GM11168 (cell line): ENCODE measurements around the gene NAA10.

Source experiments
- in situ Hi-C: fragments of 300-500 bp; cut with MboI; formaldehyde crosslinking; loops from one replicate; pipeline ENCODE4 v1.12.0; 2022; ENCODE audit warnings: low sequenced_read_pairs; ENCODE audit not compliant: unreplicated experiment

Gene NAA10

DNA sequence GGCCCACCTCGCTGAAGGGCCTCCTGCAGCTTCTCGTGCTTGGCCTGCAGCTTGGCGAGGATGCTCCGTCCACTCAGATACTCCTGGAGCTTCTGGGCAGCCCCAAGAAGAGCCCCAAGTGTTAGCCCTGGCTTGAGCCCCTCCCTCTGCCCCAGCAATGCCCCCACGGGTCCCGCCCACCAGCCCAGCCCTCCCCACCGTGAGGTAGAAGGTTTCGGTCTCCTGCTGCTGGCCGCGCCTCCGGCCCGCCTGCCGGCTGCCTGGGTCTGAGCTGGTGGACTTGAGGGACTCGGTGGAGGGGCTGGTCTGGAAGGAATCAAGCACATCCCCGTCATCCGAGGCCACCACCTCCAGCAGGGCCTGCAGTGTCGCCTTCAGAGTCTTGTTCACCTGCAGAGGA is 21.6 kb downstream of the NAA10 start:
- in situ Hi-C loops = no loop called here

DNA sequence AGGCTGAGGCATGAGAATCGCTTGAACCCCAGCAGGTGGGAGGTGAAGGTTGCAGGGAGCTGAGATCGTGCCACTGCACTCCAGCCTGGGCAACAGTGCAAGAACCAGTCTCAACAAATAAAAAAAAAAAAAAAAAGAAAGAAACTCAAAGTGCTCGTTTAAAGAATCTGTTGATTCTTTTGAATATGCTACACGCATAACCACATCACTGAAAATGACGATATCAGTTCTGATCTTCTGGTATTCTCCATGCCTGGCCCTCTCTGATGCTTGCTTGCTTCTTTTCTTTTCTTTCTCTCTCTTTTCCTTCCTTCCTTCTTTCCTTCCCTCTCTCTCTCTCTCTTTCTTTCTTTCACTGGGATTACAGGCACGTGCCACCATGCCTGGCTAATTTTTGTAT is 23.0 kb downstream of the NAA10 start:
- in situ Hi-C loops = no loop called here

DNA sequence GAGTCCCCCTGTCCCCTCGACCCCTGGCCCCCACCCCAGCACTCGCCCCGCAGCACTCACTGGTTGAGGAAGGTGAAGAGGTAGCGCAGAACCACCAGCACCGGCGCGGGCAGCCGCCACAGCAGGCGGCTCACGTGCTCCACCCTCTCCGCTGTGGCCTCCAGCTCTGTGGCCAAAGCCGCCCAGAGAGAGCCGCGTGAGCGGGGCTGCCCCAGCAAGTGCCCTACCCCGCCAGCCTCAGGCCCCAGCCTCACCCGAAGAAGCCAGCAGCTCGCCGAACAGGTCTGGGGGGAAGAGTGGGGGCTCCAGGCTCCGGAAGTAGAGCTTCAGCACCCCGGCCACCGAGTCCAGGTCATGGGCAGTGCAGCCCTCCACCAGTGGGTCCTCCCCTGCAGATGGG is 24.4 kb downstream of the NAA10 start:
- in situ Hi-C loops = no loop called here

DNA sequence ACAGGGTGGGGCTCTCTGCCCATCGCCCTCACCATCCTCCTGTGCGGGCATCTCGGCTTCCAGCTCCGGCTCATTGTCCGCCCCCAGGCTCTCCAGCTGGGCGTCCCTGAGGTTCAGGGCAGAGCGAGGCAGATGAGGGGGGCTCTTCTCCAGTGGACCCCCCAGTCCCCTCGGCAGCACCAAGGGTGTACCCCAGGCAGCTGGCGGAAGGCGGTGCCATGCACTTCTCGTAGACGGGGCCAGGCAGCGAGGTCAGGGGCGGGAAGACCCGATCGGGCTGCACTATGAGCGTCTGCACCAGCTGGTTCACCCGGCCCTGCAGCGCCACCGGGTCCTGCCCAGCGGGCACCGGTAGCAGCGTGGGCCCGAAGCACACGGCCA is 24.9 kb downstream of the NAA10 start:
- in situ Hi-C loops = no loop called here

DNA sequence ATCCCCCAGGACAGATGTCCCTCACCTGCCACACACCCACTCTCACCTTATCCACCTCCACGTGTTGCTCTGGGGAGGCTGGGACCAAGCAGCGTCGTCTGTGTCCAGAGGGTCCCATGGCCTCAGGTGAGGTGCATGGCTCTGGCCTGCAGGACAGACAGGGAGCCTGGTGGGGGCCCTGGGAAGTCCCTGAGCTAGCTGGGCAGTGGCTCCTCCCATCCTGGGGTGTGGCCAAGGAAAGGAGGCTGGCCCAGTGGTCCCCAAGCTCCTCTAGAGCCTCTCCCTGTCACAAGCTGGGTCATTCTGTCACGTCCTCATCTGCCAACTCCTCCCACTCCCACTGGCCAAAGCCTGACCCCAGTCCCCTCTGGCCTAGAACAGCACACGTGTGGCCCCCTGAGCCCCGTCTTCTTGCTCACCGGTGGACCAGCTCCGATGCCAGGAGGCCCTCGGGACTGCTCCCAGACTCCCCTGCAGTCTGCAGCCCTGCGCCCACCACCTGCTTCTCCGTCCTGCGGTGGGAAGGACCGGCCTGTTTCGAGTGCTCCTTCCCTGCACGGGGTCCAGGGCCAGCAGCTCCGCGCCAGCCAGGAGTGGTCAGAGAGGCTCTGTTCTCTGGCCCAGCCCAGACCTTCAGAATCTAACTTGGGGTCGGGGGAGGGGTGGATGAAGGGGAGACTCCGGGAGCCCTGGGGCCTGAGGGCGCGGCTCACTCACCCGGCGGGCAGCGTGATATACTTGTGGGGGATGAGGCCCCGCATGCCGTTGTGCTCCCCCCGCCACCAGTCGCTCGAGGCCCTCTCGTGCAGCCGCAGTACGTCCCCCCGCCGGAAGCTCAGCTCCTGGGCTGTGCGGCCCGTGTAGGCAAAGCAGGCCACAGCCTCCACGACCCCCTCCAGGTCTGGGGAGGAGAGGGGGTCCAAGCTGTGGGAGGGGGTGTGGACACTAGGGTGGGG is 25.5 kb downstream of the NAA10 start:
- in situ Hi-C loops = no loop called here

DNA sequence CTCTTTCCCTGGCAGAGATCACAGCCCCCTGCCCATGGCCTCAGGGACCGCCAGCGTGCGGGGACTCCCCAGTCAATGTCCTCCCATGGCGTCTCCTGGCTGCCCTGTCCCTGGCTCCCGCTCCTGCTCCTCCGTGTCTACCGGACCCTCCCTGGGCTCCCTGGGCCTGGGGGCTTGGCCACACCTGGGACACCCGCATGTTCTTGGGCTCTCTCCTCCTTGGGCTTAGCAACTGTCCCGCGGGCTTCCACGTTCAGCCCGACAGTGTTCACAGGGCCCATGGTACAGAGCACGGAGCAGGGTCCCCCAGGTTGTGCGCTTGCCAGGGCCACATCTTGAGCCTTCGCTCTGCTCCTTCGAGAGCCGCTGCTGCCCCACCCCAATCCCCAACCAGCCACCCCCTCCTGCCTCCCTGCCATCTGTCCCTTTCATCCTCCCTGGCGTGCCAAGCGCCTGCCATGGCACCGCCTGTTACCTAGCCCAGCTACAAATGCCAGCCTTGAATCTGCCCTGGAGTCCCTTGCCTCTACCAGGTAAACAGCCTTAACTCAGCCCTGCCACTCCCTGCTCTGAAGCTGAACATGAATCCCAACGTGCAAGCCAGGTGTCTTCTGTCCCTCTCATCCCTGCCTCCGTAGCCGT is 26.5 kb downstream of the NAA10 start:
- in situ Hi-C loops = no loop called here

DNA sequence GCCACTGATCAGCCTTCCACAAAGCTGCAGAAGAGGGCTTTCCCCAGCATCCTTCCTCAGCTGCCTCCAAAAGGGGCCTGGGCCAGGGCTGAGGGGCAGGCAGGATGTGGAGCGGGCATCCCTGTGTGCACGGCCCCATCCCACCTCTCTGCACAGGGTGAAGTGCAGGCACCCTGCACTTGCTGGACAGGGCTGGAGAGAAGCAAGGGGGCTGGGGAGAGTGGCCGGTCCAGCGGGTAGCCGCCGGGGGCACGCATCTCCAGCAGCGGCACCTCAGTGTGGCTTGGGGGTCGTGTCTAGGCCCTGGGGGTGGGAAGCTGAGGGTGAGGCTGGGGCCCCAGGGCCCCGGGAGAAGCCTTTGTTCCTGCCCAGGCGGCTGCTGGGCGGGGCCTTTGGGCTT is 27.4 kb downstream of the NAA10 start:
- in situ Hi-C loops = no loop called here

DNA sequence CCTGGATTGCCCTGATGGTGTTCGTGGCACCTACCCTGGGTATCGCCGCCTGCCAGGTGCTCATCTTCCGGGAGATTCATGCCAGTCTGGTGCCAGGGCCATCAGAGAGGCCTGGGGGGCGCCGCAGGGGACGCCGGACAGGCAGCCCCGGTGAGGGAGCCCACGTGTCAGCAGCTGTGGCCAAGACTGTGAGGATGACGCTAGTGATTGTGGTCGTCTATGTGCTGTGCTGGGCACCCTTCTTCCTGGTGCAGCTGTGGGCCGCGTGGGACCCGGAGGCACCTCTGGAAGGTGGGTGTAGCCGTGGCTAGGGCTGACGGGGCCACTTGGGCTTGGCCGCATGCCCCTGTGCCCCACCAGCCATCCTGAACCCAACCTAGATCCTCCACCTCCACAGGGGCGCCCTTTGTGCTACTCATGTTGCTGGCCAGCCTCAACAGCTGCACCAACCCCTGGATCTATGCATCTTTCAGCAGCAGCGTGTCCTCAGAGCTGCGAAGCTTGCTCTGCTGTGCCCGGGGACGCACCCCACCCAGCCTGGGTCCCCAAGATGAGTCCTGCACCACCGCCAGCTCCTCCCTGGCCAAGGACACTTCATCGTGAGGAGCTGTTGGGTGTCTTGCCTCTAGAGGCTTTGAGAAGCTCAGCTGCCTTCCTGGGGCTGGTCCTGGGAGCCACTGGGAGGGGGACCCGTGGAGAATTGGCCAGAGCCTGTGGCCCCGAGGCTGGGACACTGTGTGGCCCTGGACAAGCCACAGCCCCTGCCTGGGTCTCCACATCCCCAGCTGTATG is 28.5 kb downstream of the NAA10 start:
- in situ Hi-C loops = no loop called here

DNA sequence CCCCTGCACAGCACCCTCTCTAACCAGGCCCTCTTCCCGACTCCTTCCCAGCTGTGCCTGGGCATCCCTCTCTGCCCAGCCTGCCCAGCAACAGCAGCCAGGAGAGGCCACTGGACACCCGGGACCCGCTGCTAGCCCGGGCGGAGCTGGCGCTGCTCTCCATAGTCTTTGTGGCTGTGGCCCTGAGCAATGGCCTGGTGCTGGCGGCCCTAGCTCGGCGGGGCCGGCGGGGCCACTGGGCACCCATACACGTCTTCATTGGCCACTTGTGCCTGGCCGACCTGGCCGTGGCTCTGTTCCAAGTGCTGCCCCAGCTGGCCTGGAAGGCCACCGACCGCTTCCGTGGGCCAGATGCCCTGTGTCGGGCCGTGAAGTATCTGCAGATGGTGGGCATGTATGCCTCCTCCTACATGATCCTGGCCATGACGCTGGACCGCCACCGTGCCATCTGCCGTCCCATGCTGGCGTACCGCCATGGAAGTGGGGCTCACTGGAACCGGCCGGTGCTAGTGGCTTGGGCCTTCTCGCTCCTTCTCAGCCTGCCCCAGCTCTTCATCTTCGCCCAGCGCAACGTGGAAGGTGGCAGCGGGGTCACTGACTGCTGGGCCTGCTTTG is 29.2 kb downstream of the NAA10 start:
- in situ Hi-C loops = no loop called here

DNA sequence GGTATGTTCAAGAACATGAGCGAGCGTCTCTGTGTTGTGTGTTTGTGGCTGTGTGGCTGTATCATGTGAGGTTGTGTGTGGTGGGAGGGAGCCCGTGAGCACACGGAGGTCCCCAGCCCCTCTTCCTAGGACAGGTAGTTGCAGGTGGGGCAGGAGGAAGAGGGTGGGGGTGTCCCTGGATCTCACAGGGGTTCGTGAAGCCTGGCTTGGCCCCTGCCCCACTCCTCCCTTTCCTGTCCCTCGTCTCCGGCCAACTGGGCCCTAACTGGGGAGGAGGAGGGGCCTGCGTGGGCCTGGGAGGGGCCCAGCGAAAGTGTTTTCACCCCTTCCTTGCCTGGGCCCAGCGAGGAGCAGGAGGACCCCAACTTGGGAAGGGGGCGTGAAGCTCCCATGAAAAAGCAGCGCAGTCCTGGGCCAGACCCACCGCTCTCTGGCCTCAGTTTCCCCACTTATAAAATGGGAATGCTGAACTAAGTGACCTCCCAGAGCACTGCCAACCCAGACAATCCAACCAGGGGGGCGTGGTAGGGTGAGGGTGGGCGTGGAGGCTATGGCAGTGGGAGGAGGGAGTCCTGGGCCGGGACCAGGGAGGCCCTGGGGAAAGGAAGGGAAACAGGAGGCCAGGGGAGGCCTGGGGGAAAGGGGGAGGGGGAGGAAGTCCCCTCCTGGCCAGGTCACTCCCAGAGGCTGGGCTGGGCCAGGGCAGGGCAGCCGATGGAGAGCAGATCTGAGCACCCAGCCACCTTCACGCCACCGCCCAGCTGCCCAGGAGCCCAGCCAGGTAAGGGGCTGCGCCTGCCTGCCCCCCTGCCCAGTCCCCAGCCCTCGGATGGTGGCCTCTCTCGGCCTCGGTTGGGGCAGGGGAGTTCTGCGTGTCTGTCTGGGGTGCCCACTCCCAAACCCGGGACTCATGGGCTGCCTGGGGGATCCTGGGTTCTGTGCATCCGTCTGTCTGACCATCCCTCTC is 30.6 kb downstream of the NAA10 start, which contains the start of gene AVPR2:
Gene AVPR2 (plus strand): TSS at position 683 of the 967 bp plus-strand sequence. CDS start 473 bp downstream, outside the sequence.
- in situ Hi-C loops = no loop called here

DNA sequence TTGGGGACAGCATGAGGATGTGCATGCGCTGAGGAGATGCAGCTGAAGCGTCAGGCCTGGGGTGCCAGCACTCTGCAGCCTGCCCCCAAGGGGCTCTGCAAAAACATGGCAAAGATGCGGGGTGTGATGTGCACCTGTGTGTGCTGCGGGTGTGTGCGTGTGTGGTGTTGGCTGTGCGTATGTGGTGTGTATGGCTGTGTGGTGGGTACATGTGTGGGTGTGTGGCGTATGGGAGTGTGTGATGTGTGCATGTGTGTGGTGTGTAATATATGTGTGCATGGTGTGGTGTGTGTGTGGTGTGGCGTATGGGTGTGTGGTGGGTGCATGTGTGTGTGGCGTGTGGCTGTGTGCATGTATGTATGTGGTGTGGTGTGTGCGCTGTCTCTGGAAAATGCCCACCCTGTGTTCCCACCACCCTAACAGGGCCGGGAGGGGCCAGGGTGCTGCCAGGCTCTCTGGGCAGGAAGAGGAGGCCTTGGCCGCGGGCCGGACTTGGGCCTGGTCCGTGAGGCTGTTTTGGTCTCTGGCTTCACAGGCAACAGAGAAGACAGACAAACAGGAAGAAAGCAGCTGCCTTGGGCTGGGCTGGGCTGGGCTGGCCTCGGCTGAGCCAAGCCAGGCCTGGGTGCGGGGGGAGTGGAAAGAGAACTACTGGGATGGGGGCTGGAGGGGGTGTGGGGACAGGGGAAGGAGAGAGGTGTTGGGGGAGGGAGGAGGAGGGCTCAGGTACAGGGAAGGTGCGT is 31.4 kb downstream of the NAA10 start:
- in situ Hi-C loops = no loop called here

DNA sequence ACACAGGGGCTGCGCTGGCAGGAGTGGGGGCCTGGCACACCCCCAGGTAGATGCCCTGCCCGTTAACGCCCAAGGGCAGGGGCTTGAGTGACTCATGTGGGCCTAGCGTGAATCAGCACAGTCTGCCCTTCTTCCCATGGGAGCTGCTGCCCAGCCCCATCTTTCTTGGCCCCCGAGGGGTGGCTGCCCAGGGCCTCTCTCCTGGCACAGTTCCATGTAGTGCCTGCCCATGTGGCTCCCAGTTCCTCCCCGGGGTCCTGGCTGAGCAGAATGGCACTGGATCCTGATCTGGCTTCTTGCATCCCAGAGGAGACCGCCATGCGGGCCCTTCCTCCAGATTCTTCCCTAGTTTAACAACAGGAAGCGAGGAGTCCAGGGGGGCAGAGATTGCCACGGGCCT is 32.5 kb downstream of the NAA10 start:
- in situ Hi-C loops = no loop called here

DNA sequence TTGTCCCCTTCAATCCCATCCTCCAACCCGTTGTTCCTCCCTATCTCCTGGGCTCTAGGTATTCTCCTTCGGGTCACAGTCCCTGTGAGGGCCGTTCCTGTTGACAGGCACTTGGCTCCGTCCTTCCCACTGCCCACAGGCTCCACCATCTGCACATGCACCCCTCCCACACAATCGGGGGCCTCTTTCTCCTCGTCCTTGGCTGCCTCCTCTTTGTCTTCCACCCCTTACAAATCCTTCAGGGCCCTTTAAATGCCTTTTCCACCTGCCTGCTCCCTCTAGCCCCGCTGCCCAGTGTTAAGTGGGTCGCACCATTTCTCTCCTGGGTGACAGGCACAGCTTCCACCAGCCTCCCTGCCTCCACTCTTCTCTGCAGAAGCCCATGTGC is 33.1 kb downstream of the NAA10 start:
- in situ Hi-C loops = no loop called here

DNA sequence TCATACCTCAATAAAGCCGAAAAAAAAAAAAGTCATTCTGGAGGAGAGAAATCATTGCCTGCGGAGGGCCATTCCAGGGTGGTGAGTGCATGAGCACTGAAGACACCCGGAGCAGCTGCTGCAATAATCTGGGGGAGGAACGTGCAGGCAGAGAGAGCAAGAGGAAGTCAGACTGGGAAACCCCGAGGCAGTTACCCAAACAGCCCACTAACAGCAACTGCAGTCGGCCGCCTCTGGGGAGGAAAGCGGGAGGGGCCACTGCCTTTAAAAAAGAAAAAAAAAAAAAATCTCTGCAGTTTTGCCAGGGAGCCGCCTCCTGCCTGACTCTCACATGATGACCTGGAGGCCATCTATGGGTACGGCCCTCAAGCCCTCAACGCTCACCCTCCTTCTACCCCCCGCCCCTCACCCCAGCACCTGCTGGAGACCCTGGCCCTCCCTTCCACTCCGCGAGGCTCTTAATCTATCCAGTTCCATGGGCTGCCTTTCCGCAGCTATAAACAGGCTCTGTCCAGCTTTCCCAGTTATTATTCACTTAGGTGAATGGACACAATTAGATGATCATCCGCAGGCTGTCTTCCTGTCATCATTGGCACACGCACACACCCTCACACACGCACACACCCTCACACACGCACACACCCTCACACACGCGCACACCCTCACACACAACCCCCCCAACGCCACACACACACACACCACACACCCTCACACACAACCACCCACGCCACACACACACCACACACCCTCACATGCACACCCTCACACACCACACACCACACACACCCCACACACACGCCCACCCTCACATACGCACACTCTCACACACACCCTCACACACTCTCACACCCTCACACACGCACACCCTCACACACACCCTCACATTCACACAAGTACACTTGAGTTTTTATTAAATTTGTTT is 33.7 kb downstream of the NAA10 start:
- in situ Hi-C loops = no loop called here

DNA sequence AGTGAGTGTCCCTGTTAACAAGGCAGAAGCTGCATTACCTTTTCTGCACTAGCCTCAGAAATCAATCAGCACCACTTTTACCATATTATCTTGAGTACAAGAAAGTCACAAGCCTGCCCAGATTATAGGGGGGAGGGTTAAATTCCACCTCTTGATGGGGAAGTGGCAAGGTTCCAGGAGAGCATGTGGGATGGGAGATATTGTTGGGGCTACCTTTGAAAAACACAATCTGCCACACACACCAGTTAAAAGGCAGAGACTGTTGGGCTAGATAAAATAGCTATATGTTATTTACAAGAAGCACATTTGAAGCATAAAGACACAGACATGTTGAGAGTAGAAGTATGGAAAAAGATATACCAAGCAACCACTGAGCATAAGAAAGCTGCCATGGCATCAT is 36.9 kb downstream of the NAA10 start:
- in situ Hi-C loops = no loop called here

DNA sequence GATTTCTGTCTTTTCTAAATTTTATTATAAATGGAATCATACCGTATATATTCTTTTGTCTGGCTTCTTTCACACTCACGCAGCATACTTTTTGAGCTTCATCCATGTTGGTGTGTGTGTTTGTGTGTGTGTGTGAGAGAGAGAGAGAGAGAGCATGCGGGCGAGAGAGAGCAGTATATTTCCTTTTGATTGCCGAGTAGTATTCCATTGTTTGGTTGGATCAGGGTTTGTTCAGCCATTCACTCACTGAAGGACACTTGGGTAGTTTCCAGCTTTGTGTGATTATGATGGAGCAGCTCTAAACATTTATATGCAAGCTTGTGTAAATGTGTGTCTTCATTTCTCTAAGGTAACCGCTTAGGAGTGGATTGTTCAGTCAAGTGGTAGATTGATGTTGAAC is 45.7 kb downstream of the NAA10 start:
- in situ Hi-C loops = no loop called here

DNA sequence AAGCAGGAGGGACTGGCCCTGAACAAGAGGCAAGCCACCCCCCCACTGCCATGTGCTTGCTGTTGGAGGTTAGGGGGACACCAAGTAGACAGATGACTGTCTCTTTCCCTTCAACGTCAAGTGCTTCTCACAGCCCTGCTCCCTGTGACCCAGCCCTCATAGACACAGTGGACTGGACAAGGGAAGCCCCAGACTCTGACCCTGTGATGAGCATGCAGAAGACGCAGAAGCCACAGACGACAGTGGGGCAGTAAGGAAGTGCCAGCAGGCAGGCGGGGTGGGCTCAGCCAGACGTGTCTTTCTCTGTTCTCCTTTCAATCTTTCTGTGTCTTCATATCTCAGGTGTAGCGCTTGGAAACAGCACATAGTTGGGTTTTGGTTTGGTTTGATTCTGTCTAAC is 46.5 kb downstream of the NAA10 start:
- in situ Hi-C loops = no loop called here

DNA sequence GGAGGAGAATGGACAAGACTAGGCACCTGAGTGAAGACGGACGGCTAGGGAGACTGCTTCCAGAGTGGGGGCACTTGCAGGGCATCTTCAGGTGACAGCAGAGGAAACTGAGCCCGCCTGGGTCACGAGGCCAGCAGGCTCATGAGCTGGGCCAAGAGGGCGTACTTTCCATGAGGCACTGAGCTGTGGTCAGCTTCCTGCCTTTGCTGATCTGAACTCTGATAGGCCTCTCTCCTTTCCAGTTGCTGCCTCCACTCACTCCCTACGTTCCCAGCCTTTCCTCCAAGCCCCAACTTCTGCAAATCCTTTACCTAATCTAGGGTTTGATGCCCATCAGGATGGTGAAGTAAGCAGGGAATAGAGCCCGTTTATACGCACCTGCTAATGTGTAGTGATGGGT is 47.5 kb downstream of the NAA10 start:
- in situ Hi-C loops = no loop called here
